Measurements from ENCODE around the gene MATN4. TPM values are rescaled to one million over a fixed set of nuclear protein-coding genes. Genes with fewer than 3 reads are reported as not detected.

MATN4 gene
- total RNA-seq, 2 donors from 2014 or later: 0.20 to 0.46 TPM

- no peak for TF ChIP-seq CTCF (conservative IDR thresholded peaks at IDR 0.05)
- H3K4me3 ChIP-seq (ENCODE audit: low read length): no peak overlapping the region
- no peaks in the 10 kb centered on the region for H3K9me3 Mint-ChIP-seq
- H3K27me3 Mint-ChIP-seq (ENCODE audit: insufficient read depth): peaks cover 13% of the 10 kb centered on the region
- H3K27ac Mint-ChIP-seq: no peak overlapping the region
- no peak overlapping the region for H3K9ac ChIP-seq (ENCODE audit: extremely low read depth, low read length, poor library complexity, severe bottlenecking)
- H3K27ac ChIP-seq (ENCODE audit: low read depth, low read length): no peak overlapping the region
- H3K36me3 ChIP-seq (ENCODE audit: control insufficient read depth, insufficient read depth, low read length): no peaks in the 10 kb centered on the region
- no peak for DNase-seq
- no peak overlapping the region for H3K4me3 Mint-ChIP-seq
- WGBS, 2 experiments (ENCODE audit: insufficient coverage in 1 of 2, insufficient read length in 1 of 2): 89% methylated on average over 4 of the region's 4 CpGs; no CpG with 5 or more reads in 1 of the 2 experiments
- peaks cover 3% of the 10 kb centered on the region for H3K27me3 ChIP-seq (ENCODE audit: control insufficient read depth, insufficient read depth, low read length, poor library complexity, severe bottlenecking)
- no peaks in the 10 kb centered on the region for H3K36me3 Mint-ChIP-seq (ENCODE audit: low read depth)
- no peaks in the 10 kb centered on the region for H3K9me3 ChIP-seq (ENCODE audit: control insufficient read depth, low read length)
- peaks cover 3% of the 10 kb centered on the region for H3K4me1 Mint-ChIP-seq
- H3K4me1 ChIP-seq (ENCODE audit: control insufficient read depth, insufficient read depth, low read length): no peaks in the 10 kb centered on the region
Observed at GRCh38 chr20:45253261-45253660, 54.8 kb downstream of the MATN4 start.

- H3K4me3 ChIP-seq (ENCODE audit: low read length): no peak overlapping the region
- no peak overlapping the region for H3K27ac Mint-ChIP-seq
- no peak for TF ChIP-seq CTCF (conservative IDR thresholded peaks at IDR 0.05)
- no peak overlapping the region for H3K27ac ChIP-seq (ENCODE audit: low read depth, low read length)
- no peaks in the 10 kb centered on the region for H3K36me3 ChIP-seq (ENCODE audit: control insufficient read depth, insufficient read depth, low read length)
- H3K36me3 Mint-ChIP-seq (ENCODE audit: low read depth): no peaks in the 10 kb centered on the region
- 76 to 85% methylated on average over 3 to 5 of the region's 5 CpGs for WGBS, 2 experiments (ENCODE audit: insufficient coverage in 1 of 2, insufficient read length in 1 of 2)
- H3K4me1 ChIP-seq (ENCODE audit: control insufficient read depth, insufficient read depth, low read length): no peaks in the 10 kb centered on the region
- no peak overlapping the region for H3K9ac ChIP-seq (ENCODE audit: extremely low read depth, low read length, poor library complexity, severe bottlenecking)
- no peak overlapping the region for H3K4me3 Mint-ChIP-seq
- H3K4me1 Mint-ChIP-seq: peaks cover 3% of the 10 kb centered on the region
- peaks cover 15% of the 10 kb centered on the region for H3K27me3 Mint-ChIP-seq (ENCODE audit: insufficient read depth)
- no peak for DNase-seq
- no peaks in the 10 kb centered on the region for H3K9me3 Mint-ChIP-seq
- H3K9me3 ChIP-seq (ENCODE audit: control insufficient read depth, low read length): no peaks in the 10 kb centered on the region
- peaks cover 14% of the 10 kb centered on the region for H3K27me3 ChIP-seq (ENCODE audit: control insufficient read depth, insufficient read depth, low read length, poor library complexity, severe bottlenecking)
Observed at GRCh38 chr20:45251884-45252560, 56.1 kb downstream of the MATN4 start.

- Histone ChIP-seq H3K27me3 (ENCODE audit: control insufficient read depth, insufficient read depth, low read length, poor library complexity, severe bottlenecking) (peaks cover 43% of the 10 kb centered on the region), H3K4me3 (ENCODE audit: low read length) (no peak overlapping the region), H3K4me1 (ENCODE audit: control insufficient read depth, insufficient read depth, low read length) (no peaks in the 10 kb centered on the region), H3K27ac (ENCODE audit: low read depth, low read length) (no peak overlapping the region), H3K9ac (ENCODE audit: extremely low read depth, low read length, poor library complexity, severe bottlenecking) (no peak overlapping the region), H3K9me3 (ENCODE audit: control insufficient read depth, low read length) (no peaks in the 10 kb centered on the region), H3K36me3 (ENCODE audit: control insufficient read depth, insufficient read depth, low read length) (no peaks in the 10 kb centered on the region)
- no peak for TF ChIP-seq CTCF (conservative IDR thresholded peaks at IDR 0.05)
- peaks cover 31% of the 10 kb centered on the region for H3K27me3 Mint-ChIP-seq (ENCODE audit: insufficient read depth)
- no peaks in the 10 kb centered on the region for H3K9me3 Mint-ChIP-seq
- H3K27ac Mint-ChIP-seq: no peak overlapping the region
- H3K36me3 Mint-ChIP-seq (ENCODE audit: low read depth): no peaks in the 10 kb centered on the region
- peaks cover 3% of the 10 kb centered on the region for H3K4me1 Mint-ChIP-seq
- H3K4me3 Mint-ChIP-seq: no peak overlapping the region
- DNase-seq: no peak
Observed at GRCh38 chr20:45248609-45249008, 59.5 kb downstream of the MATN4 start.

Measured in endodermal cell (in vitro differentiated cells).